WTC11 (cell line): ENCODE data around the gene SBNO2. TPM values are rescaled to one million over a fixed set of nuclear protein-coding genes. Genes with fewer than 3 reads are reported as not detected.
A peak's percentile ranks its signal among the peaks of the same experiment; 100 is the strongest.

Experiments used
- ATAC-seq: fragments of 200-7000 bp; cut with Tn5 transposase; 2 replicates; pipeline ENCODE4 v1.10.0; 2021; ENCODE audit warnings: mild to moderate bottlenecking, moderate library complexity
- CTCF ChIA-PET: fragments of 300-600 bp; sonication (Branson Sonifier 250); formaldehyde crosslinking; loops from one replicate; lab custom pipeline; 2021; ENCODE audit warnings: antibody characterized with exemption; lab: Charles Lee
- POLR2A ChIA-PET: fragments of 350-600 bp; sonication (Branson Sonifier 250); formaldehyde crosslinking; loops from one replicate; lab custom pipeline; 2021; ENCODE audit warnings: antibody characterized with exemption; lab: Charles Lee
- DNase-seq: peaks from one replicate; pipeline ENCODE4 v3.0.0; 2021; ENCODE audit warnings: low spot score
- H3K27ac Mint-ChIP-seq: 2 replicates; pipeline ENCODE4 v1.8.0; 2021; ENCODE audit warnings: mixed read lengths
- H3K27me3 Mint-ChIP-seq: 2 replicates; pipeline ENCODE4 v1.8.0; 2021; ENCODE audit warnings: low read depth, mild to moderate bottlenecking, moderate library complexity, mixed read lengths
- H3K36me3 Mint-ChIP-seq: 2 replicates; pipeline ENCODE4 v1.8.0; 2021; ENCODE audit warnings: mixed read lengths
- H3K4me1 Mint-ChIP-seq: 2 replicates; pipeline ENCODE4 v1.8.0; 2022; ENCODE audit warnings: mixed read lengths
- H3K4me3 Mint-ChIP-seq: 2 replicates; pipeline ENCODE4 v1.8.0; 2021; ENCODE audit warnings: mild to moderate bottlenecking, moderate library complexity, mixed read lengths
- H3K9me3 Mint-ChIP-seq: 2 replicates; pipeline ENCODE4 v1.8.0; 2021; ENCODE audit warnings: mixed read lengths
- IRF2 ChIP-seq: sonication (generic); formaldehyde crosslinking; IDR thresholded peaks from 2 replicates; pipeline ENCODE4 v1.8.0; 2022; ENCODE audit warnings: low read depth, missing genetic modification reagents, borderline replicate concordance
- JUN ChIP-seq: sonication (generic); formaldehyde crosslinking; IDR thresholded peaks from 2 replicates; pipeline ENCODE4 v1.8.0; 2023; ENCODE audit warnings: mild to moderate bottlenecking, missing genetic modification reagents
- MYBL2 ChIP-seq: sonication (generic); formaldehyde crosslinking; IDR thresholded peaks from 2 replicates; pipeline ENCODE4 v1.8.1; 2023; ENCODE audit warnings: mild to moderate bottlenecking, moderate library complexity, missing genetic modification reagents
- TCF7 ChIP-seq: sonication (generic); formaldehyde crosslinking; IDR thresholded peaks from 2 replicates; pipeline ENCODE4 v1.8.0; 2022; ENCODE audit warnings: mild to moderate bottlenecking, low read depth, missing genetic modification reagents, moderate library complexity
- TEAD4 ChIP-seq: sonication (generic); formaldehyde crosslinking; IDR thresholded peaks from 2 replicates; pipeline ENCODE4 v1.8.0; 2022; ENCODE audit warnings: mild to moderate bottlenecking, missing genetic modification reagents
- TP53 ChIP-seq: sonication (generic); formaldehyde crosslinking; IDR thresholded peaks from 2 replicates; pipeline ENCODE4 v1.8.1; 2023; ENCODE audit warnings: mild to moderate bottlenecking, missing genetic modification reagents
- ZNF138 ChIP-seq: sonication (generic); formaldehyde crosslinking; conservative IDR thresholded peaks from 2 replicates; pipeline ENCODE4 v1.8.1; 2022; ENCODE audit warnings: mild to moderate bottlenecking, moderate library complexity, missing genetic modification reagents
- total RNA-seq: library from RNA; stranded (reverse); gene quantifications from 3 replicates; pipeline ENCODE4 v1.2.3, GENCODE V29; 2021
- TF ChIP-seq, protein P1 (sequence below): sonication (generic); formaldehyde crosslinking; IDR thresholded peaks from 2 replicates; pipeline ENCODE4 v1.8.0; 2022; ENCODE audit warnings: missing genetic modification reagents
- TF ChIP-seq, protein P2 (sequence below): sonication (generic); formaldehyde crosslinking; IDR thresholded peaks from 2 replicates; pipeline ENCODE4 v1.8.0; 2022; ENCODE audit warnings: mild to moderate bottlenecking, missing genetic modification reagents
- TF ChIP-seq, protein P3 (sequence below): sonication (generic); formaldehyde crosslinking; IDR thresholded peaks from 2 replicates; pipeline ENCODE4 v1.8.1; 2022; ENCODE audit warnings: mild to moderate bottlenecking, moderate library complexity, missing genetic modification reagents
- TF ChIP-seq, protein P4 (sequence below): fragments of 200-600 bp; IDR thresholded peaks from 2 replicates; pipeline ENCODE4 v1.8.0; 2022; ENCODE audit warnings: antibody characterized with exemption
- TF ChIP-seq, protein P5 (sequence below): fragments of 250-450 bp; sonication (Bioruptor Pico); IDR thresholded peaks from 2 replicates; pipeline ENCODE4 v2.1.2; 2022; ENCODE audit warnings: mild to moderate bottlenecking, moderate library complexity
- TF ChIP-seq, protein P6 (sequence below): fragments of 250-450 bp; sonication (Bioruptor Pico); IDR thresholded peaks from 2 replicates; pipeline ENCODE4 v1.9.0; 2021; ENCODE audit warnings: mild to moderate bottlenecking

The SBNO2 gene
- total RNA-seq, 1 experiment from 2014 or later: 57.3 TPM

DNA sequence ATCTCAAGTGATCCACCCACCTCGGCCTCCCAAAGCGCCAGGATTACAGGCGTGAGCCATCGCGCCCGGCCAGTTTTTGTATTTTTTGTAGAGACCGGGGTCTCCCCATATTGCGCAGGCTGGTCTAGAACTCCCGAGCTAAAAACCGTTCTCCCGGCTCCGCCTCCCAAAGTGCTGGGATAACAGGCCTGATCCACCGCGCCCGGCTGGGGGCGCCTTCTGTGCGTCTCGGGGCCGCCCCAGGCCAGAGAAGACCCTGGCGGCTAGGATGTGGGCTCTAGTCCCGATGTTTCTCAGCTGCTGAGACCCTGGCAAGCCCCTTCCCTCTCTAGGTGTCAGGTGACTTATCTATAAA is 103.5 kb downstream of the SBNO2 start:
- peaks cover 2% of the 10 kb centered on the region for H3K36me3 Mint-ChIP-seq
- H3K4me1 Mint-ChIP-seq: peaks cover 11% of the 10 kb centered on the region
- peak; percentile 77 for DNase-seq
- H3K27me3 Mint-ChIP-seq: peaks cover 29% of the 10 kb centered on the region
- TF ChIP-seq TP53 (CRISPR knock-in tag) (no peak), JUN (CRISPR knock-in tag) (no peak), TEAD4 (CRISPR knock-in tag) (no peak)
- TF ChIP-seq, protein P1, sequence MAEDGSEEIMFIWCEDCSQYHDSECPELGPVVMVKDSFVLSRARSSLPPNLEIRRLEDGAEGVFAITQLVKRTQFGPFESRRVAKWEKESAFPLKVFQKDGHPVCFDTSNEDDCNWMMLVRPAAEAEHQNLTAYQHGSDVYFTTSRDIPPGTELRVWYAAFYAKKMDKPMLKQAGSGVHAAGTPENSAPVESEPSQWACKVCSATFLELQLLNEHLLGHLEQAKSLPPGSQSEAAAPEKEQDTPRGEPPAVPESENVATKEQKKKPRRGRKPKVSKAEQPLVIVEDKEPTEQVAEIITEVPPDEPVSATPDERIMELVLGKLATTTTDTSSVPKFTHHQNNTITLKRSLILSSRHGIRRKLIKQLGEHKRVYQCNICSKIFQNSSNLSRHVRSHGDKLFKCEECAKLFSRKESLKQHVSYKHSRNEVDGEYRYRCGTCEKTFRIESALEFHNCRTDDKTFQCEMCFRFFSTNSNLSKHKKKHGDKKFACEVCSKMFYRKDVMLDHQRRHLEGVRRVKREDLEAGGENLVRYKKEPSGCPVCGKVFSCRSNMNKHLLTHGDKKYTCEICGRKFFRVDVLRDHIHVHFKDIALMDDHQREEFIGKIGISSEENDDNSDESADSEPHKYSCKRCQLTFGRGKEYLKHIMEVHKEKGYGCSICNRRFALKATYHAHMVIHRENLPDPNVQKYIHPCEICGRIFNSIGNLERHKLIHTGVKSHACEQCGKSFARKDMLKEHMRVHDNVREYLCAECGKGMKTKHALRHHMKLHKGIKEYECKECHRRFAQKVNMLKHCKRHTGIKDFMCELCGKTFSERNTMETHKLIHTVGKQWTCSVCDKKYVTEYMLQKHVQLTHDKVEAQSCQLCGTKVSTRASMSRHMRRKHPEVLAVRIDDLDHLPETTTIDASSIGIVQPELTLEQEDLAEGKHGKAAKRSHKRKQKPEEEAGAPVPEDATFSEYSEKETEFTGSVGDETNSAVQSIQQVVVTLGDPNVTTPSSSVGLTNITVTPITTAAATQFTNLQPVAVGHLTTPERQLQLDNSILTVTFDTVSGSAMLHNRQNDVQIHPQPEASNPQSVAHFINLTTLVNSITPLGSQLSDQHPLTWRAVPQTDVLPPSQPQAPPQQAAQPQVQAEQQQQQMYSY: no peak
- TF ChIP-seq, protein P2, sequence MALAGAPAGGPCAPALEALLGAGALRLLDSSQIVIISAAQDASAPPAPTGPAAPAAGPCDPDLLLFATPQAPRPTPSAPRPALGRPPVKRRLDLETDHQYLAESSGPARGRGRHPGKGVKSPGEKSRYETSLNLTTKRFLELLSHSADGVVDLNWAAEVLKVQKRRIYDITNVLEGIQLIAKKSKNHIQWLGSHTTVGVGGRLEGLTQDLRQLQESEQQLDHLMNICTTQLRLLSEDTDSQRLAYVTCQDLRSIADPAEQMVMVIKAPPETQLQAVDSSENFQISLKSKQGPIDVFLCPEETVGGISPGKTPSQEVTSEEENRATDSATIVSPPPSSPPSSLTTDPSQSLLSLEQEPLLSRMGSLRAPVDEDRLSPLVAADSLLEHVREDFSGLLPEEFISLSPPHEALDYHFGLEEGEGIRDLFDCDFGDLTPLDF (CRISPR knock-in tag): no peak
- CTCF ChIA-PET: interaction anchor here (0.6 to 2.6 kb wide), 20 partner anchors 8 to 1892 kb away, joined by 3 to 45 read pairs (median 6); partner anchors contain the start of genes ABCA7, CNN2 and GPX4
- H3K9me3 Mint-ChIP-seq: no peaks in the 10 kb centered on the region
- ATAC-seq: peak; percentile 49
- POLR2A ChIA-PET: interaction anchor here (0.6 to 2.4 kb wide), 11 partner anchors 8 to 711 kb away, joined by 3 to 22 read pairs (median 4); partner anchors contain the start of gene ABCA7
- no peak overlapping the region for H3K27ac Mint-ChIP-seq
- H3K4me3 Mint-ChIP-seq: peak overlapping the region; percentile 52

DNA sequence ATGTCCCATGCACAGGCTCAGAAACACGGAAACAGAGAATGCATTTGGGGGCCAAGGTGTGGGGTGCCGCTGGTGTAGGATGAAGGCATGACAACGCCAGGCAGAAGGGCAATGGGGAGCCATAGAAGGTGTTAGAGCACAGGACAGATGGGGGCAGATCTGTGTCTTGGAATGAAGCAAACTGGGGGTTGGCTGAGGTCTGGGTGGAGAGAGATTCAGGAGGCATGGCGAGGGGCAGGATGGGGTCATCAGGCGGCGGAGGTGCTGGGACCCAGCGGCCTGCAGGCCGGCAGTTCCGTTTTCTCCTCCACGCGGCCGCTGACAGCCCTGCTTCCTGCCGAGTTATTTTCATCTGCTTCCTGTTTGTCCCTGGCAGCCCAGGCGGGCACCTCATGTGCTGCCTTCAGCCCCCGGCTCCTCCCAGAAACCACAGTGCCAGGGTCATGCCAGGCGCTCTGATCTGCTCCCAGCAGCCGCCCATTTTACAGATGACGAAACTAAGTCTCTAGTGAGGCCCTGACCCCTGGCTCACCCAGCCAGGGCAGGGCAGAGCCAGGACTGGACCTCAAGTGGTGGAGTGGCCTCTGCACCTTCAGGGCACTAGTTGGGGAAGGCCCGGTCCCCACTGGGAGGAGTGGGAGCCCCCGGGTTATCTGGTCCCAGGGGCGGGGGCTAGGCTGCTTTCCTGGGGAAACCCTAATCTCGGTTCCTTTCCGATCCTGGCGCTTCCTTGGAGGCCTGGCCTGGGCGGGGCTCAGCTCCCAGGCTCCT is 104.9 kb downstream of the SBNO2 start:
- CTCF ChIA-PET: interaction anchor here (2.0 to 7.5 kb wide), 2 partner anchors 12 to 29 kb away, joined by 11 to 109 read pairs; partner anchors contain the start of gene ABCA7
- H3K4me3 Mint-ChIP-seq: peak overlapping the region; percentile 33; the same call in 1 of the 2 replicates
- POLR2A ChIA-PET: interaction anchor here (0.6 kb wide), 1 partner anchor 303 kb away, joined by 4 read pairs; no protein-coding TSS in a partner anchor
- H3K27ac Mint-ChIP-seq: 0 out of 2 replicates have a peak overlapping the region, but pooled peaks have one; percentile 45
- H3K4me1 Mint-ChIP-seq: peaks cover 17% of the 10 kb centered on the region
- no peaks in the 10 kb centered on the region for H3K9me3 Mint-ChIP-seq
- ATAC-seq (no peak), DNase-seq (no peak)
- TF ChIP-seq IRF2 (CRISPR knock-in tag): no peak
- TF ChIP-seq, protein P3, sequence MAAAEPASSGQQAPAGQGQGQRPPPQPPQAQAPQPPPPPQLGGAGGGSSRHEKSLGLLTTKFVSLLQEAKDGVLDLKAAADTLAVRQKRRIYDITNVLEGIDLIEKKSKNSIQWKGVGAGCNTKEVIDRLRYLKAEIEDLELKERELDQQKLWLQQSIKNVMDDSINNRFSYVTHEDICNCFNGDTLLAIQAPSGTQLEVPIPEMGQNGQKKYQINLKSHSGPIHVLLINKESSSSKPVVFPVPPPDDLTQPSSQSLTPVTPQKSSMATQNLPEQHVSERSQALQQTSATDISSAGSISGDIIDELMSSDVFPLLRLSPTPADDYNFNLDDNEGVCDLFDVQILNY (CRISPR knock-in tag): 0 out of 2 replicates have a peak, but pooled peaks have one; percentile 17
- peaks cover 37% of the 10 kb centered on the region for H3K27me3 Mint-ChIP-seq
- H3K36me3 Mint-ChIP-seq: no peaks in the 10 kb centered on the region

DNA sequence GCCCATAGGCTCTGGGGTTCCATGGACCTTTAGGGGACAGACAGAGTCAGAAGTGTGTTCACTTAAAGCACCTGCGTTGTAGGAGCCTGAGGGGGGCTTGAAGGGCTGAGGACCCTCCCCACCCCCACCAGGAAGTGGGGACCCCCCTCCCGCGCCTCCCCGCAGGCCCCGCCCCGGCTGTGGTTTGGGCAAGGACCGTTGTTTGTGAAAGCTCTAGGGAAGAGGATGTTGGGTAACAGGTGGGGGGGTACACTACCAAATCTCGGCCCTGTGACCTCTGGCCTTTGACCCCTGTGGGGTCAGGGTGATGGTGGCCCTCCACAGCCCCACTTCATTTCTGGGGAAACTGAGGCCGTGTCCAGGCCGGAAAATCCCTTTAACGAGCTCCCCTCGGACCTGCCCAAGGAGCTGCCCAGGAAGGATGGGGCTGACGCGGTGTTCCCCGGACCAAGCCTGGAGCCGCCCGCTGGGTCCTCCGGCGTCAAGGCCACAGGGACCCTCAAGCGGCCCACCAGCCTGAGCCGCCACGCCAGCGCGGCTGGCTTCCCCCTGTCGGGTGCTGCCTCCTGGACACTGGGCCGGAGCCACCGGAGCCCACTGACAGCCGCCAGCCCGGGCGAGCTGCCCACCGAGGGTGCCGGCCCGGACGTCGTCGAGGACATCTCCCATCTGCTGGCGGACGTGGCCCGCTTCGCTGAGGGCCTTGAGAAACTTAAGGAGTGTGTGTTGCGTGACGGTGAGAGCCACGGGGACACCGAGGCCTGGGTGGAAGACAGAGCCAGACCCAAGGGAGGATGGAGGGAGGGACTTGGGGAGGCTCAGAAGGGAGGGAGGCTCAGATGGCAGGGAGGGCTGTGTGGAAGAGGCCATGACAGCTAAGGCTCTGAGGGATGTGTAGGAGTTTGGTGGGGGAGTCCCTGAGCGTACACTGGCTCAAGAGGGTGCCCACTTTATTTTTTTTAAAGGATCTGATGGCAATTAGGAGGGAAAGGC is 105.8 kb downstream of the SBNO2 start:
- H3K4me3 Mint-ChIP-seq: peak overlapping the region; percentile 49; the same call in 1 of the 2 replicates
- no peak for ATAC-seq
- H3K4me1 Mint-ChIP-seq: peaks cover 19% of the 10 kb centered on the region
- ChIA-PET POLR2A (interaction anchor here (1.0 to 3.0 kb wide), 4 partner anchors 10 to 28 kb away, joined by 3 to 14 read pairs (median 6); partner anchors contain the start of gene ABCA7), CTCF (interaction anchor here (0.6 to 7.5 kb wide), 9 partner anchors 13 to 198 kb away, joined by 3 to 109 read pairs (median 6); partner anchors contain the start of gene ATP5F1D)
- no peaks in the 10 kb centered on the region for H3K36me3 Mint-ChIP-seq
- DNase-seq: no peak
- H3K27me3 Mint-ChIP-seq: peaks cover 37% of the 10 kb centered on the region
- 0 out of 2 replicates have a peak overlapping the region, but pooled peaks have one; percentile 45 for H3K27ac Mint-ChIP-seq
- no peaks in the 10 kb centered on the region for H3K9me3 Mint-ChIP-seq
- TF ChIP-seq TCF7 (CRISPR knock-in tag): no peak
- TF ChIP-seq ZNF138 (CRISPR knock-in tag): no peak
- TF ChIP-seq, protein P4, sequence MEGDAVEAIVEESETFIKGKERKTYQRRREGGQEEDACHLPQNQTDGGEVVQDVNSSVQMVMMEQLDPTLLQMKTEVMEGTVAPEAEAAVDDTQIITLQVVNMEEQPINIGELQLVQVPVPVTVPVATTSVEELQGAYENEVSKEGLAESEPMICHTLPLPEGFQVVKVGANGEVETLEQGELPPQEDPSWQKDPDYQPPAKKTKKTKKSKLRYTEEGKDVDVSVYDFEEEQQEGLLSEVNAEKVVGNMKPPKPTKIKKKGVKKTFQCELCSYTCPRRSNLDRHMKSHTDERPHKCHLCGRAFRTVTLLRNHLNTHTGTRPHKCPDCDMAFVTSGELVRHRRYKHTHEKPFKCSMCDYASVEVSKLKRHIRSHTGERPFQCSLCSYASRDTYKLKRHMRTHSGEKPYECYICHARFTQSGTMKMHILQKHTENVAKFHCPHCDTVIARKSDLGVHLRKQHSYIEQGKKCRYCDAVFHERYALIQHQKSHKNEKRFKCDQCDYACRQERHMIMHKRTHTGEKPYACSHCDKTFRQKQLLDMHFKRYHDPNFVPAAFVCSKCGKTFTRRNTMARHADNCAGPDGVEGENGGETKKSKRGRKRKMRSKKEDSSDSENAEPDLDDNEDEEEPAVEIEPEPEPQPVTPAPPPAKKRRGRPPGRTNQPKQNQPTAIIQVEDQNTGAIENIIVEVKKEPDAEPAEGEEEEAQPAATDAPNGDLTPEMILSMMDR: no peak
- TF ChIP-seq, protein P5, sequence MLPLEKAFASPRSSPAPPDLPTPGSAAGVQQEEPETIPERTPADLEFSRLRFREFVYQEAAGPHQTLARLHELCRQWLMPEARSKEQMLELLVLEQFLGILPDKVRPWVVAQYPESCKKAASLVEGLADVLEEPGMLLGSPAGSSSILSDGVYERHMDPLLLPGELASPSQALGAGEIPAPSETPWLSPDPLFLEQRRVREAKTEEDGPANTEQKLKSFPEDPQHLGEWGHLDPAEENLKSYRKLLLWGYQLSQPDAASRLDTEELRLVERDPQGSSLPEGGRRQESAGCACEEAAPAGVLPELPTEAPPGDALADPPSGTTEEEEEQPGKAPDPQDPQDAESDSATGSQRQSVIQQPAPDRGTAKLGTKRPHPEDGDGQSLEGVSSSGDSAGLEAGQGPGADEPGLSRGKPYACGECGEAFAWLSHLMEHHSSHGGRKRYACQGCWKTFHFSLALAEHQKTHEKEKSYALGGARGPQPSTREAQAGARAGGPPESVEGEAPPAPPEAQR (CRISPR knock-in tag): no peak
- TF ChIP-seq, protein P6, sequence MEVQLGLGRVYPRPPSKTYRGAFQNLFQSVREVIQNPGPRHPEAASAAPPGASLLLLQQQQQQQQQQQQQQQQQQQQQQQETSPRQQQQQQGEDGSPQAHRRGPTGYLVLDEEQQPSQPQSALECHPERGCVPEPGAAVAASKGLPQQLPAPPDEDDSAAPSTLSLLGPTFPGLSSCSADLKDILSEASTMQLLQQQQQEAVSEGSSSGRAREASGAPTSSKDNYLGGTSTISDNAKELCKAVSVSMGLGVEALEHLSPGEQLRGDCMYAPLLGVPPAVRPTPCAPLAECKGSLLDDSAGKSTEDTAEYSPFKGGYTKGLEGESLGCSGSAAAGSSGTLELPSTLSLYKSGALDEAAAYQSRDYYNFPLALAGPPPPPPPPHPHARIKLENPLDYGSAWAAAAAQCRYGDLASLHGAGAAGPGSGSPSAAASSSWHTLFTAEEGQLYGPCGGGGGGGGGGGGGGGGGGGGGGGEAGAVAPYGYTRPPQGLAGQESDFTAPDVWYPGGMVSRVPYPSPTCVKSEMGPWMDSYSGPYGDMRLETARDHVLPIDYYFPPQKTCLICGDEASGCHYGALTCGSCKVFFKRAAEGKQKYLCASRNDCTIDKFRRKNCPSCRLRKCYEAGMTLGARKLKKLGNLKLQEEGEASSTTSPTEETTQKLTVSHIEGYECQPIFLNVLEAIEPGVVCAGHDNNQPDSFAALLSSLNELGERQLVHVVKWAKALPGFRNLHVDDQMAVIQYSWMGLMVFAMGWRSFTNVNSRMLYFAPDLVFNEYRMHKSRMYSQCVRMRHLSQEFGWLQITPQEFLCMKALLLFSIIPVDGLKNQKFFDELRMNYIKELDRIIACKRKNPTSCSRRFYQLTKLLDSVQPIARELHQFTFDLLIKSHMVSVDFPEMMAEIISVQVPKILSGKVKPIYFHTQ (CRISPR knock-in tag): no peak
- no peak for TF ChIP-seq MYBL2 (CRISPR knock-in tag)
